NCI-H1417 treated with DMSO at 0.1 percent for 48 hours (cell line): ENCODE measurements around the gene USP17L24.
"Not testable (repeated sequence)": the region's sequence is repeated elsewhere in the genome, so short reads cannot be mapped to it uniquely, and the experiment has no call there.

Experiments used
- DNase-seq: peaks from one replicate; lab custom pipeline; 2025; lab: John Stamatoyannopoulos, UW

The USP17L24 gene

GRCh38 chr4:9324865-9325264, at the start of gene USP17L24:
Gene USP17L24, plus strand, starts transcription at chr4:9325165. Its CDS starts 0 bp downstream, at chr4:9325165.
- DNase-seq = not testable (repeated sequence)

GRCh38 chr4:9324191-9324590, 774 bp upstream of the USP17L24 start:
- not testable (repeated sequence) for DNase-seq

GRCh38 chr4:9329611-9330010, 4.6 kb downstream of the USP17L24 start, which contains the start of gene USP17L25:
Gene USP17L25, plus strand, starts transcription at chr4:9329911. Its CDS starts 0 bp downstream, at chr4:9329911.
- DNase-seq = not testable (repeated sequence)

- not testable (repeated sequence) for DNase-seq
These were observed 9.4 kb downstream of the USP17L24 start, which contains the start of gene USP17L26 for GRCh38 chr4:9334358-9334757. Gene USP17L26, plus strand, starts transcription at chr4:9334658. Its CDS starts 0 bp downstream, at chr4:9334658.

- DNase-seq = not testable (repeated sequence)
These were observed 14.1 kb downstream of the USP17L24 start, which contains the start of gene USP17L5 for GRCh38 chr4:9339103-9339502. Gene USP17L5, plus strand, starts transcription at chr4:9339403. Its CDS starts 0 bp downstream, at chr4:9339403.

GRCh38 chr4:9343848-9344247, 18.9 kb downstream of the USP17L24 start, which contains the start of gene USP17L27:
Gene USP17L27, plus strand, starts transcription at chr4:9344148. Its CDS starts 0 bp downstream, at chr4:9344148.
- not testable (repeated sequence) for DNase-seq

GRCh38 chr4:9348593-9348992, 23.6 kb downstream of the USP17L24 start, which contains the start of gene USP17L28:
Gene USP17L28, plus strand, starts transcription at chr4:9348893. Its CDS starts 0 bp downstream, at chr4:9348893.
- not testable (repeated sequence) for DNase-seq

- not testable (repeated sequence) for DNase-seq
These were observed 25.9 kb downstream of the USP17L24 start for GRCh38 chr4:9350866-9351265.

- DNase-seq = not testable (repeated sequence)
These were observed 28.4 kb downstream of the USP17L24 start, which contains the start of gene USP17L29 for GRCh38 chr4:9353338-9353737. Gene USP17L29, plus strand, starts transcription at chr4:9353638. Its CDS starts 0 bp downstream, at chr4:9353638.

- not testable (repeated sequence) for DNase-seq
These were observed 37.9 kb downstream of the USP17L24 start, which contains the start of gene USP17L30 for GRCh38 chr4:9362829-9363228. Gene USP17L30, plus strand, starts transcription at chr4:9363129. Its CDS starts 0 bp downstream, at chr4:9363129.
